ENCODE results near the gene IGF1R.

The IGF1R gene

DNA sequence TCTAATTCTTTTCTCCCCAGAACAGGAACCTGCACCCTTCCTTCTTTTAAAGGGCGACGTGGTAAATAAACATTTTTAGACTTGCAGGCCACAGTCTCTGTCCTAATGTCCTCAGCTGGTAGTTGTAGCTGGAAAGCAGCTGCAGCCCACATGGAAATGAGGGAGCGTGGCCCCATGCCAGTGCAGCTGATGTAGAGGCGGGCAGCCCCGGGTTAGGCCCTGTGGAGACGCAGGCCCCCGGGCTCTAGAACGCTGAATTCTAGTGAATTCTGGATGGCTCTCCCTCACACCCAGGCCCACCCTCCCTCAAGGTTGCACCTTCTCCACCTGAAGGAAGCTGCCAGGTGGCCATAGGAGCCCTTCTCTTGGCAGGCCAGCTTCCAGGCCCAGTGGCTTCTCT lies 307.0 kb downstream of the IGF1R start:
- H3K4me3 ChIP-seq (IDR thresholded peaks at IDR 0.05; ENCODE audit: insufficient read depth, low read depth, low read length), result no peak overlapping the region
- H3K36me3 ChIP-seq (ENCODE audit: insufficient read depth), result no peaks in the 10 kb centered on the region; the same call in 1 of the 2 replicates
- no peaks in the 10 kb centered on the region for H3K27me3 ChIP-seq (ENCODE audit: insufficient read depth, low read depth)
- H3K4me1 ChIP-seq (ENCODE audit: low read depth, poor library complexity, severe bottlenecking), result peaks cover 27% of the 10 kb centered on the region
- TF ChIP-seq, protein P1, sequence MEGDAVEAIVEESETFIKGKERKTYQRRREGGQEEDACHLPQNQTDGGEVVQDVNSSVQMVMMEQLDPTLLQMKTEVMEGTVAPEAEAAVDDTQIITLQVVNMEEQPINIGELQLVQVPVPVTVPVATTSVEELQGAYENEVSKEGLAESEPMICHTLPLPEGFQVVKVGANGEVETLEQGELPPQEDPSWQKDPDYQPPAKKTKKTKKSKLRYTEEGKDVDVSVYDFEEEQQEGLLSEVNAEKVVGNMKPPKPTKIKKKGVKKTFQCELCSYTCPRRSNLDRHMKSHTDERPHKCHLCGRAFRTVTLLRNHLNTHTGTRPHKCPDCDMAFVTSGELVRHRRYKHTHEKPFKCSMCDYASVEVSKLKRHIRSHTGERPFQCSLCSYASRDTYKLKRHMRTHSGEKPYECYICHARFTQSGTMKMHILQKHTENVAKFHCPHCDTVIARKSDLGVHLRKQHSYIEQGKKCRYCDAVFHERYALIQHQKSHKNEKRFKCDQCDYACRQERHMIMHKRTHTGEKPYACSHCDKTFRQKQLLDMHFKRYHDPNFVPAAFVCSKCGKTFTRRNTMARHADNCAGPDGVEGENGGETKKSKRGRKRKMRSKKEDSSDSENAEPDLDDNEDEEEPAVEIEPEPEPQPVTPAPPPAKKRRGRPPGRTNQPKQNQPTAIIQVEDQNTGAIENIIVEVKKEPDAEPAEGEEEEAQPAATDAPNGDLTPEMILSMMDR (conservative IDR thresholded peaks at IDR 0.05; ENCODE audit: low read depth, low read length), result no peak
- H3K27ac ChIP-seq, result no peak overlapping the region
- no peaks in the 10 kb centered on the region for H3K79me2 ChIP-seq (ENCODE audit: insufficient read depth, low read depth)
- H3K4me2 ChIP-seq, result no peak overlapping the region
- no peak overlapping the region for H2AFZ ChIP-seq (ENCODE audit: low read depth)
- H3K9ac ChIP-seq, result no peak overlapping the region
- no peaks in the 10 kb centered on the region for H4K20me1 ChIP-seq (ENCODE audit: insufficient read depth)

DNA sequence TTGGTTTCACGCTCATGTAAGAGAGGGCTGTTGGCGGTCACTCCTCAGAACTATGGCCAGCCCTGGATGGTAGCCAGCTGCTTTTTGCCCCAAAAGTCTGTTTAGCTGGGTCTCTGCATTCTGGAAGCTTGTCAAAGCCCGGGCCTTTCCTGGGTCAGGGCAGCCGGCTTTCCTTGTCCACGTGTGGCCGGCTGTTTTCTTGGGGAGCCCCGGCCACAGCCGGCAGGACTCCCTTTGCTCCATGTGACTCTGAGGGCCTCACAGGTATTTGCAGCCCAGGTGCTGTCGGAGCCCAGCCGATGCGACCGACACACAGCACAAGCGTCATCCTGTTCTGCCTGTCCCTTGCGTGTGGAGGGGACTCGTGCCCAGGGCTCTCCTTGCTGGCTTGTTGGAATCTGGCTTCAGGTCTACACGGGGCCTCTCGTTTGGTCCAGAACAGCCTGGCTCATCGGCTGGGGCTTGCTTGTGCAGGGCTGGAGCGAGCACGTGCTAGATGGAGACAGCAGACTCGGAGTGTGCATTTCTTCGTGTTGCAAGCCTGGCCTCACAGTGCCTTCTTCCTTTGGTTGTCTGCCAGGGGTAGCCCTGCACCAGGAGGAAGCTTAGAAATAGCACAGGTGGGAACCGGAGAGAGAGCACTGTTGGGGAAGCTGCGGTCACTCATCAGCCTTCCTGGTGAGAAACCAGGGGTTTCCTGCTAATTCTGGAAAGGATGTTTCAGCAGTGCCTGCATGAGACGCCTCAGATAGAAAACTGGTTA lies 307.8 kb downstream of the IGF1R start:
- H3K4me3 ChIP-seq (IDR thresholded peaks at IDR 0.05; ENCODE audit: insufficient read depth, low read depth, low read length), result no peak overlapping the region
- peaks cover 27% of the 10 kb centered on the region for H3K4me1 ChIP-seq (ENCODE audit: low read depth, poor library complexity, severe bottlenecking)
- no peak overlapping the region for H3K4me2 ChIP-seq
- H2AFZ ChIP-seq (ENCODE audit: low read depth), result no peak overlapping the region
- H3K36me3 ChIP-seq (ENCODE audit: insufficient read depth), result peaks cover 5% of the 10 kb centered on the region; the same call in 1 of the 2 replicates
- no peaks in the 10 kb centered on the region for H3K27me3 ChIP-seq (ENCODE audit: insufficient read depth, low read depth)
- no peak overlapping the region for H3K9ac ChIP-seq
- H3K27ac ChIP-seq, result no peak overlapping the region
- H3K79me2 ChIP-seq (ENCODE audit: insufficient read depth, low read depth), result no peaks in the 10 kb centered on the region
- TF ChIP-seq, protein P1 (conservative IDR thresholded peaks at IDR 0.05; ENCODE audit: low read depth, low read length), result no peak
- no peaks in the 10 kb centered on the region for H4K20me1 ChIP-seq (ENCODE audit: insufficient read depth)

DNA sequence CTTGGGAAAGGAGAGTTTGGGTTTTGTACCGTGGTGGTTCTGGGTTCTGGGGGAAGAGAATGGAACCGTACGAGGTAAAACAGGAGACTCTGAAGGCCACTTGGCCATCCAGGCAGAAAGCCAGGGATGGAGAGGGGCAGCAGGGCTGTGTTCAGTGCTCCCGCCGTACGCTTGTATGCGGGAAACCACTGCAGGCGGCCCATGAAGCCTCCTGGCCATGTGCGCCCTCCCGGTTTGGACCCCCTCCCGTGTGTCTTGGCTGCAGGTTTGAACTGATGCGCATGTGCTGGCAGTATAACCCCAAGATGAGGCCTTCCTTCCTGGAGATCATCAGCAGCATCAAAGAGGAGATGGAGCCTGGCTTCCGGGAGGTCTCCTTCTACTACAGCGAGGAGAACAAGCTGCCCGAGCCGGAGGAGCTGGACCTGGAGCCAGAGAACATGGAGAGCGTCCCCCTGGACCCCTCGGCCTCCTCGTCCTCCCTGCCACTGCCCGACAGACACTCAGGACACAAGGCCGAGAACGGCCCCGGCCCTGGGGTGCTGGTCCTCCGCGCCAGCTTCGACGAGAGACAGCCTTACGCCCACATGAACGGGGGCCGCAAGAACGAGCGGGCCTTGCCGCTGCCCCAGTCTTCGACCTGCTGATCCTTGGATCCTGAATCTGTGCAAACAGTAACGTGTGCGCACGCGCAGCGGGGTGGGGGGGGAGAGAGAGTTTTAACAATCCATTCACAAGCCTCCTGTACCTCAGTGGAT lies 308.6 kb downstream of the IGF1R start:
- TF ChIP-seq, protein P1 (conservative IDR thresholded peaks at IDR 0.05; ENCODE audit: low read depth, low read length), result no peak
- no peak overlapping the region for H2AFZ ChIP-seq (ENCODE audit: low read depth)
- peaks cover 6% of the 10 kb centered on the region; the same call in 1 of the 2 replicates for H3K36me3 ChIP-seq (ENCODE audit: insufficient read depth)
- no peak overlapping the region for H3K4me2 ChIP-seq
- no peak overlapping the region for H3K27ac ChIP-seq
- no peak overlapping the region for H3K4me3 ChIP-seq (IDR thresholded peaks at IDR 0.05; ENCODE audit: insufficient read depth, low read depth, low read length)
- H3K79me2 ChIP-seq (ENCODE audit: insufficient read depth, low read depth), result no peaks in the 10 kb centered on the region
- H4K20me1 ChIP-seq (ENCODE audit: insufficient read depth), result no peaks in the 10 kb centered on the region
- H3K4me1 ChIP-seq (ENCODE audit: low read depth, poor library complexity, severe bottlenecking), result peaks cover 20% of the 10 kb centered on the region
- H3K27me3 ChIP-seq (ENCODE audit: insufficient read depth, low read depth), result no peaks in the 10 kb centered on the region
- no peak overlapping the region for H3K9ac ChIP-seq

DNA sequence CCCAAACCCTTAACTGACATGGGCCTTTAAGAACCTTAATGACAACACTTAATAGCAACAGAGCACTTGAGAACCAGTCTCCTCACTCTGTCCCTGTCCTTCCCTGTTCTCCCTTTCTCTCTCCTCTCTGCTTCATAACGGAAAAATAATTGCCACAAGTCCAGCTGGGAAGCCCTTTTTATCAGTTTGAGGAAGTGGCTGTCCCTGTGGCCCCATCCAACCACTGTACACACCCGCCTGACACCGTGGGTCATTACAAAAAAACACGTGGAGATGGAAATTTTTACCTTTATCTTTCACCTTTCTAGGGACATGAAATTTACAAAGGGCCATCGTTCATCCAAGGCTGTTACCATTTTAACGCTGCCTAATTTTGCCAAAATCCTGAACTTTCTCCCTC lies 309.3 kb downstream of the IGF1R start:
- H3K9ac ChIP-seq, result no peak overlapping the region
- peaks cover 13% of the 10 kb centered on the region for H3K4me1 ChIP-seq (ENCODE audit: low read depth, poor library complexity, severe bottlenecking)
- peaks cover 6% of the 10 kb centered on the region; the same call in 1 of the 2 replicates for H3K36me3 ChIP-seq (ENCODE audit: insufficient read depth)
- no peak overlapping the region for H3K4me3 ChIP-seq (IDR thresholded peaks at IDR 0.05; ENCODE audit: insufficient read depth, low read depth, low read length)
- TF ChIP-seq, protein P1 (conservative IDR thresholded peaks at IDR 0.05; ENCODE audit: low read depth, low read length), result no peak
- no peaks in the 10 kb centered on the region for H3K27me3 ChIP-seq (ENCODE audit: insufficient read depth, low read depth)
- no peak overlapping the region for H2AFZ ChIP-seq (ENCODE audit: low read depth)
- H3K27ac ChIP-seq, result no peak overlapping the region
- no peaks in the 10 kb centered on the region for H3K79me2 ChIP-seq (ENCODE audit: insufficient read depth, low read depth)
- no peak overlapping the region for H3K4me2 ChIP-seq
- no peaks in the 10 kb centered on the region for H4K20me1 ChIP-seq (ENCODE audit: insufficient read depth)

Measured in KMS-11 (cell line).